Mesenchymal stem cell (in vitro differentiated cells and primary cell): ENCODE measurements around the gene FOXD4L6.
"Not testable (repeated sequence)": the region's sequence is repeated elsewhere in the genome, so short reads cannot be mapped to it uniquely, and the experiment has no call there.

ENCODE experiments used
- DNase-seq: peaks from one replicate; pipeline ENCODE4 v3.0.0-alpha.2; 2013
- H2AFZ ChIP-seq: one replicate; pipeline ENCODE4 v1.6.1; 2013; ENCODE audit warnings: low read depth, mild to moderate bottlenecking, control low read depth, inconsistent platforms, low read length, moderate library complexity
- H2AK5ac ChIP-seq: 2 replicates; pipeline ENCODE4 v1.6.1; 2013; ENCODE audit warnings: low read length, moderate library complexity, mild to moderate bottlenecking, inconsistent platforms; ENCODE audit not compliant: severe bottlenecking
- H2BK120ac ChIP-seq: one replicate; pipeline ENCODE4 v1.6.1; 2013; ENCODE audit warnings: low read depth, mild to moderate bottlenecking, inconsistent platforms, low read length, moderate library complexity
- H2BK12ac ChIP-seq, 2 experiments: one replicate each; pipeline ENCODE4 v1.6.1; 2013; ENCODE audit warnings: inconsistent platforms in 2 of 2, low read length in 2 of 2, mild to moderate bottlenecking in 2 of 2, moderate library complexity in 2 of 2, control low read depth in 1 of 2
- H2BK15ac ChIP-seq: one replicate; pipeline ENCODE4 v1.6.1; 2013; ENCODE audit warnings: mild to moderate bottlenecking, low read depth, inconsistent platforms; ENCODE audit not compliant: poor library complexity, severe bottlenecking
- H2BK5ac ChIP-seq: 2 replicates; pipeline ENCODE4 v1.6.1; 2013; ENCODE audit warnings: low read depth, mild to moderate bottlenecking, low read length, control low read depth, inconsistent platforms; ENCODE audit not compliant: poor library complexity, severe bottlenecking
- H3K14ac ChIP-seq, 2 experiments: one replicate each; pipeline ENCODE4 v1.6.1; 2013; ENCODE audit warnings: inconsistent platforms in 2 of 2, low read length in 2 of 2, control low read depth in 1 of 2, mild to moderate bottlenecking in 1 of 2, moderate library complexity in 1 of 2
- H3K18ac ChIP-seq, 2 experiments: one replicate each; pipeline ENCODE4 v1.6.1; 2013; ENCODE audit warnings: inconsistent platforms in 2 of 2, low read length in 2 of 2, control low read depth in 1 of 2, low read depth in 1 of 2, mild to moderate bottlenecking in 1 of 2
- H3K23ac ChIP-seq, 2 experiments: one replicate each; pipeline ENCODE4 v1.6.1; 2013; ENCODE audit warnings: inconsistent platforms in 2 of 2, low read length in 2 of 2, mild to moderate bottlenecking in 2 of 2, moderate library complexity in 2 of 2, control low read depth in 1 of 2
- H3K27ac ChIP-seq: 2 replicates; pipeline ENCODE4 v1.5.1; 2013; ENCODE audit warnings: mild to moderate bottlenecking, moderate library complexity, low read length, control low read depth, inconsistent platforms; ENCODE audit not compliant: poor library complexity, severe bottlenecking
- H3K27me3 ChIP-seq, 2 experiments: 2 replicates each; pipeline versions ENCODE4 v1.6.1 to v1.7.0; 2013; ENCODE audit warnings: low read length in 2 of 2, mild to moderate bottlenecking in 2 of 2, moderate library complexity in 2 of 2, control low read depth in 1 of 2, inconsistent platforms in 1 of 2; ENCODE audit not compliant: control insufficient read depth in 1 of 2, insufficient read depth in 1 of 2
- H3K36me3 ChIP-seq, 2 experiments: 2 replicates each; pipeline versions ENCODE4 v1.6.1 to v1.7.0; 2013; ENCODE audit warnings: low read length in 2 of 2, control low read depth in 1 of 2, inconsistent platforms in 1 of 2, low read depth in 1 of 2, mild to moderate bottlenecking in 1 of 2; ENCODE audit not compliant: insufficient read depth in 2 of 2, control insufficient read depth in 1 of 2
- H3K4ac ChIP-seq, 2 experiments: one replicate each; pipeline ENCODE4 v1.6.1; 2013; ENCODE audit warnings: inconsistent platforms in 2 of 2, low read length in 2 of 2, mild to moderate bottlenecking in 2 of 2, moderate library complexity in 2 of 2, control low read depth in 1 of 2, low read depth in 1 of 2
- H3K4me1 ChIP-seq: 2 replicates; pipeline ENCODE4 v1.6.1; 2013; ENCODE audit warnings: low read depth, low read length, control low read depth; ENCODE audit not compliant: control insufficient read depth, insufficient read depth
- H3K4me2 ChIP-seq: 2 replicates; pipeline ENCODE4 v1.6.1; 2013; ENCODE audit warnings: low read length, mild to moderate bottlenecking, inconsistent platforms; ENCODE audit not compliant: poor library complexity, severe bottlenecking
- H3K4me3 ChIP-seq, 2 experiments: 2 replicates each; pipeline versions ENCODE4 v1.5.1 to v1.7.0; 2013; ENCODE audit warnings: low read length in 2 of 2, mild to moderate bottlenecking in 2 of 2, control low read depth in 1 of 2, low read depth in 1 of 2; ENCODE audit not compliant: insufficient read depth in 1 of 2
- H3K79me1 ChIP-seq: replicated peaks from 2 replicates; pipeline ENCODE4 v1.6.1; 2013; ENCODE audit warnings: mild to moderate bottlenecking, control low read depth, low read length, inconsistent platforms; ENCODE audit not compliant: poor library complexity, severe bottlenecking
- H3K9ac ChIP-seq: 2 replicates; pipeline ENCODE4 v1.7.0; 2013; ENCODE audit warnings: mild to moderate bottlenecking, low read length, moderate library complexity
- H3K9me3 ChIP-seq: 2 replicates; pipeline ENCODE4 v1.7.0; 2013; ENCODE audit warnings: mild to moderate bottlenecking, low read length; ENCODE audit not compliant: control insufficient read depth
- H4K8ac ChIP-seq: one replicate; pipeline ENCODE4 v1.6.1; 2013; ENCODE audit warnings: inconsistent platforms, mild to moderate bottlenecking, low read length, moderate library complexity
- H4K91ac ChIP-seq: one replicate; pipeline ENCODE4 v1.6.1; 2013; ENCODE audit warnings: mild to moderate bottlenecking, low read length, inconsistent platforms
- WGBS: methylation state at CpG from one replicate; pipeline ENCODE4 v1.1.7; 2013; ENCODE audit warnings: mixed read lengths; 5-methylcytosine and 5-hydroxymethylcytosine counted together

FOXD4L6 gene

DNA sequence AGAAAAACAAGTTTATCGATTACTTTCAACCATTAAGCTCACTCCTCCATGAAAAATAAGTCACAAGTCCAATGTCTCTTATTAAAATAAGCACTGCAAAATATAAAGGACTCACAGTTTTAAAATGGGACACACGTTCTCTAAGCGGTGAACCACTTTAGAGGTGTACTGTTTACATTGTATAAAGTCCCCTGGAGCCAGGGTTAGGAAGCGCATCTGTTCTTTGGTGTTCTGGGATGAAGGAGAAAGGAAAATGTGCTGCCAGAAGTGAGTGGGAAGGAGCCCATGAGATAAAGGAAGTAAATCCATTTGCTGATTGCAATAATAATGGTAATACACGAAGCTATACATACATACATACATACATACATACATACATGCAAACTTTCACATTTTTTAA lies 40.6 kb downstream of the FOXD4L6 start:
- not testable (repeated sequence) for H3K9me3 ChIP-seq, H2AK5ac ChIP-seq, DNase-seq, H3K4me2 ChIP-seq, H3K9ac ChIP-seq, H3K27me3 ChIP-seq, H3K36me3 ChIP-seq, H3K79me1 ChIP-seq, H3K4me3 ChIP-seq, H2BK12ac ChIP-seq, H4K8ac ChIP-seq, H3K27ac ChIP-seq, H3K23ac ChIP-seq, H3K14ac ChIP-seq, H4K91ac ChIP-seq, H2BK120ac ChIP-seq, H3K18ac ChIP-seq, H2BK5ac ChIP-seq, H2BK15ac ChIP-seq, H3K4me1 ChIP-seq, H2AFZ ChIP-seq, H3K4ac ChIP-seq
- 47% methylated on average over 1 of the region's 5 CpGs for WGBS

DNA sequence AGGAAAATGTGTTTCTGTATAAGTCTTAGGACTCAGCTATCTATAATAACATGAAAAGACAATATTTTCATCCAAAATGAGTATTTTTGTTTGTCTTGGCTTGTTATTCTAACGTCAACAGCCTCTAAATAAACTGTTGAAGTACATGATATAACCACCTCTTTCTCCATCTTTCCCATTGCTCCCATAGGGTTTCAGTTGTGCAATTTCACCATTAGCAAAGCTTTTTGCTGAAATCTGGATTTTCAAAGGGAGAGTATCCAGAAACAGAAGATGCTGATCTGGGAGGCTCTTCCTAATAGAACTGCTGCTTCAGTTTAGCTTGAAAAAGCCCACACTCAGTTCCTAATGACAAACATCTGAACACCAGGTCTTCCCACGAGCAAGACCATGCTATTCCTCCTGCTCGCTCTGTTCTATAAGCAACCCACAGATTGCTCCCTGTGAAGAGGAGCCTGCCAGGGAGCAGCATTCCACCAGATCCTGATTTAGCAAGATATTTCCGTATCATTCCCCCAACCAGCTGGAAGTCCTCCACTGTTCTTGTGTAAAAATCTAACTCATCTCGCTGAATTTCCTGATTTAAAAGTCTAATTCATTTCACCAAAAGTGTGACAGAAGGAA lies 41.2 kb downstream of the FOXD4L6 start:
- not testable (repeated sequence) for H3K4ac ChIP-seq, H3K4me3 ChIP-seq, H3K27me3 ChIP-seq, H3K18ac ChIP-seq, H2BK120ac ChIP-seq, H3K14ac ChIP-seq, DNase-seq, H4K91ac ChIP-seq, H3K4me2 ChIP-seq, H3K23ac ChIP-seq, H2AFZ ChIP-seq, H2AK5ac ChIP-seq, H3K36me3 ChIP-seq, H2BK12ac ChIP-seq, H4K8ac ChIP-seq, H3K4me1 ChIP-seq, H3K9me3 ChIP-seq, H2BK5ac ChIP-seq, H2BK15ac ChIP-seq, H3K27ac ChIP-seq, H3K79me1 ChIP-seq
- 77% methylated on average over 2 of the region's 5 CpGs for WGBS
- peak overlapping the region; percentile 49 for H3K9ac ChIP-seq

DNA sequence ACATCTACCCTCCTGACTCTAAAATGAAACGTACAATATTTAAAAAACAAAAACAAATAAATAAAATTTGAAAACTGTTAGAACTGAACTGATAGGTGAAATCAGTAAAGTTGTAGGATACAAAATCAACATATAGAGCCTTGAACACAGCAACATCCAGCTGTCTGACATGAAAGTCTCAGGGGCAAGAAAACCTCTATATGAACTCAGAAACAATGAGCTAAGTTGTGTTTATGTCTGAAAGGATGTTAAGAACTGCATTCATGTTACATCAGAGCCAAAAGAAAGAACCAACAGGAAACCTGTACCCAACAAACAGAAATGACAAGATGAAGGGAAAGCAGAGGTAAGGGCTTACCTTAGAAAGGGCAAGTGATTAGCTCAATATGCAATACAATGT lies 41.8 kb downstream of the FOXD4L6 start:
- H3K36me3 ChIP-seq, H4K8ac ChIP-seq, H2BK15ac ChIP-seq, H3K9ac ChIP-seq, H2AFZ ChIP-seq, H4K91ac ChIP-seq, H3K79me1 ChIP-seq, H3K4me1 ChIP-seq, DNase-seq, H3K27me3 ChIP-seq, H2AK5ac ChIP-seq, H3K9me3 ChIP-seq, H2BK5ac ChIP-seq, H3K27ac ChIP-seq, H3K4me2 ChIP-seq, H3K23ac ChIP-seq, H2BK12ac ChIP-seq, H3K4me3 ChIP-seq, H3K18ac ChIP-seq, H3K4ac ChIP-seq, H2BK120ac ChIP-seq, H3K14ac ChIP-seq: not testable (repeated sequence)
- no CpG with 5 or more reads among the region's 1 CpG for WGBS

DNA sequence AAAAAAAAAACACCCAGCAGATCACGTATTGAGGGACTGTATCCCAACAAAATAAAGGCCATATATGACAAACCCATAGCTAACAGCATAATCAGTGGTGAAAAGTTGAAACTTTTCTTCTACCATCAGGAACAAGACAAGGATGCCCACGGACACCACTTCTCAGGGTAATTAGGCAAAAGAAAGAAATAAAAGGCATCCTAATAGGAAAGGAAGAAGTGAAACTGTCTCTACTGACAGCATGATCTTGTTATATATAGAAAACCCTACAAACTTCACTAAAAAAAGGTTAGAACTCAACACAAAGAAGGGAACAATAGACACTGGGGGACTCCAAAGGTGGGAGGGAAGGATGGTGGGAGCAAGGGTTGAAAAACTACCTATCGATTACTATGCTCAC lies 42.3 kb downstream of the FOXD4L6 start:
- 20% methylated on average over 1 of the region's 3 CpGs for WGBS
- not testable (repeated sequence) for H2BK15ac ChIP-seq, H4K8ac ChIP-seq, H2AFZ ChIP-seq, H3K4me3 ChIP-seq, DNase-seq, H3K18ac ChIP-seq, H3K27me3 ChIP-seq, H3K4me1 ChIP-seq, H3K27ac ChIP-seq, H2BK12ac ChIP-seq, H2BK5ac ChIP-seq, H3K79me1 ChIP-seq, H3K36me3 ChIP-seq, H3K9ac ChIP-seq, H3K23ac ChIP-seq, H2AK5ac ChIP-seq, H3K4ac ChIP-seq, H2BK120ac ChIP-seq, H3K4me2 ChIP-seq, H4K91ac ChIP-seq, H3K9me3 ChIP-seq, H3K14ac ChIP-seq
